Thyroid gland (tissue), 4 donors: ENCODE data around the gene STAP1. TPM values are rescaled to one million over a fixed set of nuclear protein-coding genes. Genes with fewer than 3 reads are reported as not detected.

Experiments used
- DNase-seq, 2 donors: peaks; one replicate each; pipeline ENCODE4 v3.0.0-alpha.2; 2019
- H3K27ac ChIP-seq, 3 donors: fragments of 200-600 bp; sonication (generic); 1 replicate in 2 of 3; 2 replicates in 1 of 3; pipeline ENCODE4 v1.5.1; 2016 to 2019; ENCODE audit warnings: mild to moderate bottlenecking in 1 of 3, moderate library complexity in 1 of 3
- H3K27me3 ChIP-seq: fragments of 200-600 bp; sonication (generic); one replicate; pipeline ENCODE4 v1.5.1; 2019
- H3K36me3 ChIP-seq, 2 donors: fragments of 200-600 bp; sonication (generic); one replicate each; pipeline ENCODE4 v1.5.1; 2016 to 2019
- H3K4me1 ChIP-seq, 2 donors: fragments of 200-600 bp; sonication (generic); one replicate each; pipeline ENCODE4 v1.5.1; 2017 to 2019
- H3K4me3 ChIP-seq, 3 donors: fragments of 200-600 bp; sonication (generic); replicated peaks in 1 of 3; 1 replicate in 2 of 3; 2 replicates in 1 of 3; pipeline ENCODE4 v1.5.1; 2016; ENCODE audit warnings: mild to moderate bottlenecking in 1 of 3
- H3K9me3 ChIP-seq: fragments of 200-600 bp; sonication (generic); one replicate; pipeline ENCODE4 v1.5.1; 2017
- CTCF ChIP-seq, 6 experiments: fragments of 200-600 bp in 3 of 6; fragments of 450-650 bp in 3 of 6; sonication (generic) in 3 of 6; IDR thresholded peaks; one replicate each; pipeline ENCODE4 v1.5.1; 2016 to 2019; ENCODE audit warnings: antibody characterized with exemption in 6 of 6, mild to moderate bottlenecking in 2 of 6, inconsistent platforms in 1 of 6, moderate library complexity in 1 of 6
- POLR2A ChIP-seq, 2 donors: fragments of 450-650 bp; IDR thresholded peaks; one replicate each; pipeline ENCODE4 v1.6.1; 2017; ENCODE audit warnings: antibody characterized with exemption in 2 of 2, mild to moderate bottlenecking in 2 of 2, moderate library complexity in 1 of 2
- WGBS, 2 donors: methylation state at CpG; one replicate each; pipeline ENCODE4 v1.1.5; 2017; 5-methylcytosine and 5-hydroxymethylcytosine counted together
- intact Hi-C: fragments of 100-400 bp; cut with DNase I; formaldehyde crosslinking; loops from one replicate; pipeline ENCODE4 v1.15.1; 2023
- total RNA-seq, 4 donors: library from RNA; depleted of rRNA; stranded (reverse); fragments of >200 nt; gene quantifications; one replicate each; pipeline ENCODE4 v1.2.3, GENCODE V29; 2016

Gene STAP1
- total RNA-seq, 4 donors from 2014 or later: not detected

- H3K27ac ChIP-seq: no peak overlapping the region
- H3K4me1 ChIP-seq: peaks cover 0 to 5% of the 10 kb centered on the region in 2 donors
- no peak overlapping the region for H3K4me3 ChIP-seq
- no peaks in the 10 kb centered on the region for H3K36me3 ChIP-seq
- intact Hi-C loops: no loop called here
- no peaks in the 10 kb centered on the region for H3K27me3 ChIP-seq
- no peaks in the 10 kb centered on the region for H3K9me3 ChIP-seq
- no peak for DNase-seq
- WGBS, 2 donors: 82 to 92% methylated on average over 4 of the region's 4 CpGs
- TF ChIP-seq POLR2A (IDR thresholded peaks at IDR 0.05) (no peak), CTCF (IDR thresholded peaks at IDR 0.05) (no peak)
Observed at GRCh38 chr4:67608027-67608426, 49.5 kb downstream of the STAP1 start.

GRCh38 chr4:67614186-67614585 lies 55.7 kb downstream of the STAP1 start:
- H3K27ac ChIP-seq: no peak overlapping the region
- no peak for DNase-seq
- no peaks in the 10 kb centered on the region for H3K27me3 ChIP-seq
- no peak overlapping the region for H3K4me3 ChIP-seq
- peaks cover under 1 to 4% of the 10 kb centered on the region in 2 donors for H3K36me3 ChIP-seq
- 98 to 99% methylated on average over 4 of the region's 4 CpGs for WGBS, 2 donors
- no peaks in the 10 kb centered on the region for H3K4me1 ChIP-seq
- intact Hi-C loops: no loop called here
- H3K9me3 ChIP-seq: no peaks in the 10 kb centered on the region
- TF ChIP-seq CTCF (IDR thresholded peaks at IDR 0.05) (no peak), POLR2A (IDR thresholded peaks at IDR 0.05) (no peak)

- H3K9me3 ChIP-seq: no peaks in the 10 kb centered on the region
- WGBS, 2 donors: 97 to 99% methylated on average over 5 of the region's 5 CpGs
- no peak for DNase-seq
- H3K4me3 ChIP-seq: no peak overlapping the region
- intact Hi-C loops: no loop called here
- H3K27ac ChIP-seq: no peak overlapping the region
- peaks cover 7% of the 10 kb centered on the region in 2 donors for H3K36me3 ChIP-seq
- TF ChIP-seq CTCF (IDR thresholded peaks at IDR 0.05): no peak
- TF ChIP-seq POLR2A (IDR thresholded peaks at IDR 0.05): no peak
- H3K4me1 ChIP-seq: no peaks in the 10 kb centered on the region
- H3K27me3 ChIP-seq: no peaks in the 10 kb centered on the region
Observed at GRCh38 chr4:67615119-67615518, 56.6 kb downstream of the STAP1 start.

GRCh38 chr4:67616478-67616877 lies 58.0 kb downstream of the STAP1 start:
- no peak overlapping the region for H3K4me3 ChIP-seq
- H3K9me3 ChIP-seq: no peaks in the 10 kb centered on the region
- no peaks in the 10 kb centered on the region for H3K27me3 ChIP-seq
- intact Hi-C loops: no loop called here
- H3K27ac ChIP-seq: no peak overlapping the region
- DNase-seq: no peak
- WGBS, 2 donors: 90 to 92% methylated on average over 1 of the region's 1 CpG
- no peaks in the 10 kb centered on the region for H3K4me1 ChIP-seq
- peaks cover 7 to 8% of the 10 kb centered on the region in 2 donors for H3K36me3 ChIP-seq
- TF ChIP-seq CTCF (IDR thresholded peaks at IDR 0.05): no peak
- no peak for TF ChIP-seq POLR2A (IDR thresholded peaks at IDR 0.05)

GRCh38 chr4:67624939-67625338 lies 66.4 kb downstream of the STAP1 start:
- WGBS, 2 donors: 90 to 92% methylated on average over 3 of the region's 3 CpGs
- no peaks in the 10 kb centered on the region for H3K9me3 ChIP-seq
- no peaks in the 10 kb centered on the region for H3K27me3 ChIP-seq
- H3K4me1 ChIP-seq: no peaks in the 10 kb centered on the region
- TF ChIP-seq CTCF (IDR thresholded peaks at IDR 0.05) (no peak), POLR2A (IDR thresholded peaks at IDR 0.05) (no peak)
- no peak overlapping the region for H3K27ac ChIP-seq
- intact Hi-C loops: no loop called here
- DNase-seq: no peak
- H3K36me3 ChIP-seq: peaks cover 12 to 14% of the 10 kb centered on the region in 2 donors
- H3K4me3 ChIP-seq: no peak overlapping the region
